Fibroblast of pulmonary artery (primary cell): ENCODE measurements around the gene SQOR.

ENCODE experiments used
- DNase-seq: peaks from one replicate; pipeline ENCODE4 v3.0.0-alpha.2; 2010; ENCODE audit warnings: low read depth
- H3K4me3 ChIP-seq: replicated peaks from 2 replicates; pipeline ENCODE4 v1.5.1; 2011; ENCODE audit warnings: low read depth, mild to moderate bottlenecking, control low read depth, low read length, moderate library complexity
- CTCF ChIP-seq: IDR thresholded peaks from 2 replicates; pipeline ENCODE4 v1.5.1; 2011; ENCODE audit warnings: mild to moderate bottlenecking, control low read depth, low read length, inconsistent platforms; ENCODE audit errors: missing control alignments

The SQOR gene

GRCh38 chr15:45630917-45631691 lies 3.7 kb upstream of the SQOR start:
- H3K4me3 ChIP-seq, result peak overlapping the region; percentile 32
- TF ChIP-seq CTCF, result no peak
- peak; percentile 73 for DNase-seq

GRCh38 chr15:45631776-45632175 lies 3.1 kb upstream of the SQOR start:
- TF ChIP-seq CTCF, result no peak
- peak; percentile 40 for DNase-seq
- peak overlapping the region; percentile 32 for H3K4me3 ChIP-seq

- peak; percentile 18 for DNase-seq
- peak; percentile 39 for TF ChIP-seq CTCF
Measured at GRCh38 chr15:45635191-45635638, 386 bp downstream of the SQOR start.

GRCh38 chr15:45635763-45636292 lies 999 bp downstream of the SQOR start:
- H3K4me3 ChIP-seq, result peak overlapping the region; percentile 78
- no peak for DNase-seq
- TF ChIP-seq CTCF, result no peak

More at GRCh38 chr15:45635191-45635638, 386 bp downstream of the SQOR start:
- H3K4me3 ChIP-seq, result peak overlapping the region; percentile 78

- H3K4me3 ChIP-seq, result peak overlapping the region; percentile 37
- no peak for DNase-seq
- TF ChIP-seq CTCF, result no peak
Measured at GRCh38 chr15:45637141-45637540, 2.3 kb downstream of the SQOR start.

GRCh38 chr15:45637552-45638033 lies 2.8 kb downstream of the SQOR start:
- peak overlapping the region; percentile 37 for H3K4me3 ChIP-seq
- peak; percentile 97 for DNase-seq
- no peak for TF ChIP-seq CTCF
